ENCODE measurements around the gene EFHC1.

- TF ChIP-seq CTCF (IDR thresholded peaks at IDR 0.05): no peak
- TF ChIP-seq EZH2 (IDR thresholded peaks at IDR 0.05): no peak
These were observed 130.0 kb downstream of the EFHC1 start for GRCh38 chr6:52550014-52550575.

Data from neural progenitor cell (in vitro differentiated cells).